A172 (cell line): ENCODE results near the gene GLI3. TPM values are rescaled to one million over a fixed set of nuclear protein-coding genes. Genes with fewer than 3 reads are reported as not detected.

Experiments
- DNase-seq: peaks from one replicate; pipeline ENCODE4 v3.0.0-alpha.2; 2015; ENCODE audit warnings: low spot score
- total RNA-seq: library from RNA; depleted of rRNA; stranded (reverse); fragments of >200 nt; shearing (Covaris generic); gene quantifications from 2 replicates; pipeline ENCODE4 v1.2.3, GENCODE V29; 2014

GLI3 gene
- total RNA-seq, 1 experiment from 2014 or later, result 2.5 TPM

DNA sequence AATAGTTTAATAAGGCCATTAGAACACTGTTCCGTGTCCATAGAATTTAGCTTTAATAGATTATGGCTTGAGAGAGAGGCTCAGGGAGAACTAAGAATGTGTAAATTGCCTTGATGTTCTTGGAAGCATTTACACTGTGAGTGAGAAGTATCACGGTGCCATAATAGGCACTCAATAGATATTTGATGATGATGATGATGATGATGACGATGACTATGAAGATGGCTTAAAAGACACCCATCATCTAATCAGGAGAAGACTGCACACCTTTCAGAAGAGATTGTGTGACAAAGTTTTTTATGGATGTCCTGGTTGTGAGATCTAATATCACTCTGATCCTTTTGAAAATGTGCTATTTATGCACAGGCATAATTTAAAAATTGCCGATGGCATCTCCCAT lies 264.2 kb downstream of the GLI3 start:
- DNase-seq, result no peak

DNA sequence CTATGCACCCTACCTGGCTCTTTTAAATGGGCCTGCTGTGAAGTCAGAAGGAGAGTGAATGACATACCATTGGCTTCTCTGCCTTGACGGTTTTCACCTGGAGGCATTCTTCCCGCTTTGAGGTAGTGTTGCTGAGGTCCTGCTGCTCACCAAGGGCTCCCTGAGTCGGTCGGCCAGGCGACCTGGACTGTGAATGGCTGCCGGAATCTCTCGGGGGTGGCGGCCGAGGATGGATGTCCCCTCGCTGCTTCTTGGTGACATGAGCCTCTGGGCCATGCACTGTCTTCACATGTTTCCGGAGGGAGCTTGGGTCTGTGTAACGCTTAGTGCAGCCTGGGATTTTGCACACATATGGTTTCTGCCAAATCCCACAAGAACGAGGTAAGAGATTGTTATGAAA lies 264.7 kb downstream of the GLI3 start:
- no peak for DNase-seq

DNA sequence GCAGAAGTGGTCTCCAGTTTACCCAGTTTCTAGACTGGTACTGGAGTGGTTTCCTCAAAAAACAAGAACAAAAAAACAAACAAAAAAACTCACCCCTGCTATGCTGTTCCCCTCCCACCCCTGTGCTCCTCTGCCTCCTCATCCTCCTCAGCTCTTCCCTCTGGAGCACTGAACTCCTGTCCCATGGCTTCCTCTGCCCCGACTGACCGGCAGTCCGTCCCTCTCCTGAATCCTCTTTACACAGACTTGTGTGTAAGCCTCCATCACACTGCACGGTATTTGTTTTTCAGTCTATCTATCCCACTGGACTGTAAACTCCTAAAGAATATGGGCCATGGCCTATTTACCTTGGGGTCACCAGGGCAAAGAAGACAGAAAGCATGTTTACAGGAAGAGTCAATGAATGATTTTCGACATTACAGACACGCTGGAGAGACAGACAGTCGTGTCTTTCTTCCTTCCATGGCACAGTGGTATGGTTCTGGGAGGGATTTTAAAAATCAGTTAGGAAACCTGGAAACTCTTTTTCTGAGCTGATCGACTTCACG lies 265.3 kb downstream of the GLI3 start:
- no peak for DNase-seq

DNA sequence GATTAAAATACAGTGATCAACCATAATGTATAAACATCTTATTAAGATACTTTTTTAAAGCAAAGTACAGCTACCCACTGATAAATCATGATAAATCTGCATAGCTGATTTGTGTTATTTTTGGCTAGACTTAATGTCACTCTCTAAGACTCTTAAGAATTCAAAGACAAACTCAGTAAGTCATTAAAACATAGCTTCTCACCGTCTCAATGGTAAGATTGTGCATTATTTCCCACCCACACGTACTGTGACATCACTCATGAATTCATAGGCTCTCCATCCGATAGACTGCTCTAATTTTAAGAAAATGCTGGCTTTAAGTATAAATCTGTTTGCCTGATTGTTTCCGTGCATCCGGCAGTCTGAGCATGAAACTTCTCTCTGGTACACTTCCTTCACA lies 266.1 kb downstream of the GLI3 start:
- no peak for DNase-seq

DNA sequence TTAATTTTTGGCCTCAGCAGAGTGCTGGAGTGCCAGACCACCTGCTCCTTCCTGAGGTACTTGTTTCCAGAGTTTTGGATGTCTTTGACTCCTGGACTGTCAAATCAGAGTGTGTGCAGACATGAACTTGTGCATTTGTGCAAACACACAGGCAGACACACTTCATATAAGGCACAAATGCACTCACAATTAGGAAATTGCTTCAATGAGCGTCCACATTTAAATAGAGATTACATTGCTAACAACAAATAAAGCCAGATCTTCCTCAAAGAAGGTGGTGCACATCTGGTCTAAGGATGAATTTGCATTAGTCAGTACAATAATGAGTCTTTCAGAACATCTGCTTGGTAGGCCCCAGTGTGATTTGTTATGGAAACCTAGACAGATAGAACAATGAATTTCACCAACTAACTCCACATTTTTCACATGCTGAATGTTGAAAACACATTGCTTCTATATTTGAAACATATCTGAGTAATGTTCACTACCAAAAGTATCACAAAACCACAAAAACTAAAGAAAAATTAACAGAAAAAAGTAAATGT lies 267.4 kb downstream of the GLI3 start:
- no peak for DNase-seq

DNA sequence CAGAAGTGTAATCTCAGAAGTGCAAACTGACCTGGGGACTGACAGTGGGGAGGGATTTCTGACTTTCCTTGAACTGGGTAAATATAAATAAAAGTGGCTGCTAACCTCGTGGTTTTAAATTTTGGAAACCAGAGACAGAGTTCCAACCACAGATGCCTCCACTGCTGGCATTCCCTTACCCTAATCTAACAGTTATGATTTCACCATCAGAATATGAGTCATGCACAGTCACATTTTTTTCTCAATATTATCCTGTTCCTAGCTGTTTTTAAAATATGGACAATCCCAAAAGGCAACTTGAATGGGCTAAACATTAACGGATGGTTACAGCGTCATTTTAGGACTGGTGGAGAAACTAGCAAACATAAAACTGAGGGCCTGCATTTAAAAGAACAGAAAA lies 269.9 kb downstream of the GLI3 start:
- peak; percentile 40 for DNase-seq

DNA sequence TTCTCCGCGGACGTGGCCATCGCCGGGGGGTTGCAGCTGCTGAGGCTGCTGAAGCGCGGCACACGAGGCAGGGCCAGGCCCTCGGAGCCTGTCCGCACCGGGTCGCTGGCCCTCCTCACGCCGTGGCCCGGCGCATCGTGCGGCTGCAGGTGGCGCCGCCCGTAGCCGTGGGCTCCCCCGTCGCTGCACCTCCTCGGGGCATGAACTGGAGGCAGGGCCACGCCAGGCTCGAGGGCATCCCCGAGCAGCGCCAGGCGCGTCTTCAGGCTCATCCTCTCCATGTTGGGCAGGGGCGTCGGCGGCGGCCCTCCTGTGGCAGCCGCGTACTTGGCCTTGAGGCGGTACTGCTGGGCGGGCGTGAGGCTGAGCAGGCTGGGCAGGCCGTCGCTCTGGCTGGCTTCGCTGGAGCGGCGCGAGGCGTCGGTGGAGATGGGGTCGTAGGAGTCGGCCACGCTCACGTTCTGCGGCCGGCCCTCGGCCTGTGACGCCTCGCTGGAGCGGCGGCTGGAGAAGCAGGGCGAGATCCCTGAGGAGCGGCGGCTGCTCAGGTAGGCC lies 271.0 kb downstream of the GLI3 start:
- DNase-seq, result no peak

DNA sequence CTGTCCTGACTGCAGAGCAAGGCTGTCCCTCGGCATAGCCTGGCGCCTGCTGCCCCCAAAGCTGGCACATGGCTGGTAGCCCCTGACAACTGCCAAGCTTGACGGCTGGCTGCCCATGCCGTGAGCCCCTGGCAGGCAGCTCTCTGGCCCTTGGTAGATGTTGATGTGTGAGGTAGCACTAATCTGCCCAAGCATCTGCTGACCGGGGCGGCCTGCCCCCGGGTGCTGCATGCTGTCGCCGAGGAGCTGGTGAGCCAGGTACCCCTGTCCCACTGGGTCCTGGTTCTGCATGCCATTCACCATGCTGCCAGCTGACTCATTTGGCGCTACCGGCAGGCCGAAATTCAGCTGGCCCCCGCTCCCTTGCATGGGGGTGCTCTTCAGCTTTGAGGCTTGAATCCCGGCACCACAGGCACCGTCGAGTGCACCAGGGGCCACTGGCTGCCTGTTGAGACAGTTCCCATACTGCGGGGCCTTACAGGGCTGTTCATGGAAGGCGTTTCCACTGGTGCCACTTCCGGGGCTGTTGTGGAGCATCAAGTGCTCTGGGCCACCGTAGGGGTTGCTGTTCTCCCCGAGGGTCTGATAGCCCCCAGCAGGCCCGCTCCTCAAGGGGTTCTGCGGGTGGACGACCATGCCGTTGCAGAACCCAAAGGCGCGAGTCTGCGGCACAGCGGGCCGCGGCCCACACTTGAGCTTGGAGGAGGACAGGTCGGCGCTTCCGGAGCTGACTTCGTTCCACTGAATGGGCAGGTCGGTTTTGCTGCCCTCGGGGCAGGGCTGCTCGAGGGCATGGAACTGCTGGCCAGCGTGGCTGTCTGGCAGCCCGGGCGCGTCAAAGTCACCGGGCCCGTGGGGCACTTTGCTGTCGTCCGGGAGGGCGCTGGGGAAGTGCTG lies 271.9 kb downstream of the GLI3 start:
- no peak for DNase-seq

DNA sequence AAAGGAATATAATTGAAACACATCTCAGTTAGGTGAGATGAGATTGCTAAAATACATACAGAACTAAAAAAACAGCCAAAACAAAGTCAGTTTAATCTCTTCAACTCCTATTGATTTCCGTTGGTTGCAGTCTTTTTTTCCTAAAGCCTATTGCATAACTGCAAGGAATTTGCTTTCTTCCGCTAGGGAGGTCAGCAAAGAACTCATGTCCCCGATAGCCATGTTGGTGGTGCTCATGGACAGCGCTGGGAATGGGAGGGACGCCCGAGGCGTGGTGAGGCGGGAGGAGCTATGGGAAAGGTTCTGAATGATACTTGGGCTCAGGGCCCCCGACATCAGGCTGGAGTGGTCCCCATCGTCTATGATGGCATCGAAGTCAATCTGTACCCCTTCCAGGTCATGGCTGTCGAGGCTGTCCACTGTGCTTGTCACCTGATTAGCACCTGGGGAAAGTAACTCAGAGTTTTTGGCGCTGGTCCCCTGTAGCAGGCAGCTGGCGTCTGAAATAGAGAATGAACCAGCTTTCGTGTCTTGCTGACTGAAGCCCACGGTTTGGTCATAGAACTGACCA lies 272.7 kb downstream of the GLI3 start:
- no peak for DNase-seq

DNA sequence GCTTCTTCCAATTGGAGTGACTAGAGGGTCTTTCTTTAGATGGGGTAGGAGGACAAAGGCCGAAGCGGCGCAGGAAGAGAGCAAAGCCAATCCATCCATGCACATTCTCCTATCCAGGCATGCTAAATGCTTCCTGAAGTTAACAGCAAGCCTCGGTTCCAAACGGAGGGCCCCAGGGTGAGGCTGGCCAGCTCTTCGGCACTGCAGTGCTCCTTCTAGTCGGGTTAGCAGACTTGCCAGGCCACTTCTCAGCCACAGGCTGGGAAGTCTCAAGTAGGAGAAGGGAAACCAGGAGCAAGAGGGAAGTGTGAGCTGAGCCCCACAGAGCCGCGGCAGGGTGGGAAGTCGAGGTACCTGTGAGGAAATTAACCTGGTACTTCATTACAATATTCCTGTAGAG lies 280.3 kb downstream of the GLI3 start:
- DNase-seq, result no peak

DNA sequence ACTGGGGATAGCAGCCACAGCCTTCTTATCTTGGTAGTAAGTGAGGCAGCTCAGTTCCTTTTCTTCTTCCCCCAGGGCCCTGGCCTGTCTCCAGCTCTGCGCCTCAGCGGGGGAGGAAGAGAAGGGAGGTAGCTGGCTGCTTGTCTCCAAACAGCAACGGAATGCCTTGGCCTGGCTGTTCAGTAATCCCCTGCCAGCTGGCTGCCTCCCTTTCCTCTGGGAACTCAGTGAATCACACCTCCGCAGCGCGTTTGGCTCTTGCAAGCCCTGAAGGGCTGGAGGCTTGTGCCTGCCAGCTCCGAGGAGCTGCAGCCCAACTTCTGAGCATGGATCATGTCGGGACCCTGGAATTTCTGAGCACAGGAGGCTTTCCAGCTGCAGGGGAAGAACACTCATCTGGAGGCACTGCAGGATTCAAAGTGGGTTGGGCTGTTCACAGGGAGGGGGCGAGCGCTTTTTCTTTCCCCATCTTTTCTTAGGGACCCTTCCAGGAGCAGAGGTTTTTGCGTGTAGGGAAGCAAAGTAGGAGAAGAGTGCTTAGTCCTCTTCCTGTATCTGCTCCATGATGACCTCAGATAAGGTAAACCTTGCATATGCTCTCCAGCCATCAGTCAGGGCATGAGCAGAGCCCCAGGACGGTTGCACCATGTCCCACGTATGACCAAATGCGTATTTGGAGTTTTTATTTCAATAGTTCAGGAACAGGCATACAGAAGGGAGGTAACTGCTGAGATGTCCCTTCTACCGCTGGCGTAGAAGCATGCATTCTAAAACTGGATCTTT lies 280.9 kb downstream of the GLI3 start:
- peak; percentile 99 for DNase-seq

DNA sequence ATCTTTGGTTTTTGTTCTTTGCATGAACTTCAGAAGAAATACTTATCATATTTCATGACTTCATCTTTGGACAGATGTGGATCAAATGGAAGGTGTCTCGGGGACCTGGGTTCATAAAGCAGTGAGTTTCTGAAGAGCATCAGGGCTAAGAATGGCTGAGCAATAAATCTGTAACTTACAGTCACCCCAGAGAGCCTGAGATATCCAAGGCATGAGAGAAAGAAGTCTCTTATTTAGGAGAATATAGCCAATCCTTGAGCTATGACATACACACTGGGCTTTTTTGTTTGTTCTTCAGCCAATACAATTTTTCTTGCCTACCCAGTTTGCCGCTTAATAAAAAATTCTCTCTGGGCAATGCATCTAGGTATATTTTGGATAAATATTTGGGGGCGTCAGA lies 281.6 kb downstream of the GLI3 start:
- DNase-seq, result no peak

DNA sequence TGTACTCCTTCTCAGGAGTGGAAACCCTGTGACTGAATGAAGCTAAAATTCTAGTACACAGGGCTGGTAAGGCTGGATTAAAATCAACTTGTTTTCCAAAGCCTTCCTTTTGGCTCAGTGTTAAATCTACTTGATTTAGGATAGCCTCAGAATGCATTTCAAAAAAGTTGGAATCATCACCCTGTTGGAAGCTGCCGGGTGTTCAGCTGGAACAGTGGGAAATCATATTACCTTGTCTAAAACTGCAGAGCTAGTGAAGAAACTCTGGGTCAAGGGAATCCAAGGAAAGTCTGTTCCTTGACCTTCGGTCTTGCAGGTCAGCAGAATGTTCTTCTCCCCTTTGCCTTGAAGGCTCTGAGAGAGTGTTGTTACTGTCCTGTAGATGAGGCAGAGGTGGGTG lies 282.0 kb downstream of the GLI3 start:
- no peak for DNase-seq

DNA sequence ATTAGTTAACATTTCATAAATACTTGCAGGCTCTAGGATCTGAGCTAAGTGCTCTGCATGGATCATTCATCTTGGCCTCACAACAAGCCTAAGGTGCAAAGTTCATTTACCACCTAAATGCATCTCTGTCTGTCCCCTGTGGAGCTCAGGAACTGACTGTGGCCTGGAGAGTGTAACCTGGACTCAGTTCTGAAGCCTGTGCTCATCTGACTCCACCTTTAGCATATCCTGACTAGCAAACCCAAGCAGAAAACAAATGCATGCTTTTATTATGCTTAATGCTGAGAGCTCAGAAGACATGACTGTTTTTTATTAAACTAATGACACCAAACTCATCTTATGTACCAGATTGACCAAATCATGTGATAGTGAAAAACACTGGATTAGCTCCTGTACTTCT lies 288.5 kb downstream of the GLI3 start:
- no peak for DNase-seq

DNA sequence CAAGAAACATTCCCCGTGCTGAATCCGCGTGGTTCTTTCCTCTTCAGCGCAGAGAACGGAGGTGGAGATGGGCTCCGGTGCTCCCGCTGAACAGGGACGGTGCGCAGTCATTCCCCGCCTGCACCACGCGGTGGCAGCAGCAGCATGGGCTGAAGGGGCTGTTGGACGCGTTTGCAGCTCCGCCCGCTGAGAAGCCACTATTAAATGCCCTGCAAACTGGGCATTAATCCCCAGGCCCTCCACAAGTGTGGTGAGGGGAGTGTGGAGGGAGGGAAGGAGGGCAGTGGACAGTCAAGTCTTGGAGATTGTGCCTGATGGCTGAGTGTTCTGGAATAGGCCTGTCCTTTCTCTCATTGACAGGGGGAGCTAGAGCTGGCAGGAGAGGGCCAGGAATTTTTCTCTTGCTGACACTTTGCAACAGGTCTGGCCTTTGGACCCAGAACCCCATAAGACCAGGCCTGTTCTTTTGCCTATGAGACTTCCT lies 293.9 kb downstream of the GLI3 start:
- DNase-seq, result peak; percentile 80

DNA sequence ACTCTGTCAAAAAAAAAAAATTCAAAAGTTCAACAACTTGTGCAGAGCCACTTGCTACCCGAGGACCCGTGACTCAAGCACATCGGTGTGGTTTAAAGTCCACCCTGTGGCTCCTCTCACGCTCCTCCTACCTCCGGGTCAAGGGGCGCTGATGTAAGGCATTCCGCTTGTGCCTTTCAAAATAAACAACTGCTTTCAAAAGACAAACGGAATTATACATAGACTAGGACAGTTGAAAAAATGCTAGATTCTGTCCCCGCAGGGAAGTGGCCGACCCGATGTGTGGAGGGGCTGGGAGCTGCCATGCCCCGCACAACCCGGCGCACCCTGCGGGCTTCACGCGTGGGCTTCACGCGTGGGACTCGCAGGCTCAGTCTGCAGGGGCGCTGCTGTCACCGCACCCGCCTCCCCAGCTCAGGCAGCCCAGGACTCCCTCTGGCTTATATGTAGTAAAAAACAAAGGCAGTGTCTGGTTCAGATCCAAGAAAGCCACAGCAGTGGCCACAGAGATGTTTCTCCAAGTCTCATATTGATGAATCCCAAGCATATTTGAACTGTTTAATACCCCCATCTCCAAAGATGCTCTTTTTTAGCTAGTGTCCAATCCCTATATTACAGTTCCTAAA lies 294.4 kb downstream of the GLI3 start:
- no peak for DNase-seq

DNA sequence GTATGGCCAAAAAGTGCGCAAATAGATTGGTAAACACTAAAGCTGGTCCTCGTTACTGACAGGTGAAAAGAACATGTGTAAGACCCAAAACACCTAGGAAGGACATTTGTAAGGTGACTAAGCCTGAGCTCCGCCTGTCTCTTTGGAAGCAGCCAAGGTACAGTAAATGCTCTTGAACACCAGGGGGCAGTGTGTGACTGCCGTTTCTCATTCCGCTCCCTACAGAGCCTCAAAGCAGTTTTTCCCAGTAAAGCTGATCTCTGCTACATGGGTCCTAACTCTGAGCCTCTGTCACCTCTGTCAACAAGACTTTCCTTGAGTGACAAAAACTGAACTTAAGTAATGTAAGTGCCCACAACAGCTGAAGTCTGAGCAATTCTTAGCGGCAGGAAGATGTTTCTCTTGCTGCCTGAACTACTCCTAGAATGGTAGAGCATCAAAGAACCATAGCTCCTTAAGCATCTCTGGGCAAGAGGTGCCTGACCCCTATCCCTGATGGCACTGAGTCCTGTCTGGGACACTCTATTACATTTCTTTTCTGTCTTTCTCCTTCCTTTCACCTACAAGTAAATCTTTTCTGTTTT lies 296.2 kb downstream of the GLI3 start:
- DNase-seq, result peak; percentile 86

DNA sequence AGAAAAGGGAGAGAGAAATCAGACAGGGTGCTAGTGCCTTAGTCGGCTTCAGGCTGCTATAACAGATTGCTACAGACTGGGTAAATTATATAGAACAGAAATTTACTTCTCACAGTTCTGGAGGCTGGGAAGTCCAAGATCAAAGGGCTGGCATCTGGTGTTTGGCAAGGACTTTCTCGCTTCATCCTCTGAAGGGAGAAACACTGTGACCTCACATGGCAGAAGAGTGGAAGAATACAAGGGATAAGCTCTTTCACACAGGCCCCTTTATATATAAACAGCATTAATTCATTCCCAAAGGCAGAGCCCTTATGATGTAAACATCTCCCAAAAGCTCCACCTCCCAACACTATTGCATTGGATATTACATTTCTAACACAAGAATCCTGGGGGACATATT lies 298.6 kb downstream of the GLI3 start:
- DNase-seq, result no peak

DNA sequence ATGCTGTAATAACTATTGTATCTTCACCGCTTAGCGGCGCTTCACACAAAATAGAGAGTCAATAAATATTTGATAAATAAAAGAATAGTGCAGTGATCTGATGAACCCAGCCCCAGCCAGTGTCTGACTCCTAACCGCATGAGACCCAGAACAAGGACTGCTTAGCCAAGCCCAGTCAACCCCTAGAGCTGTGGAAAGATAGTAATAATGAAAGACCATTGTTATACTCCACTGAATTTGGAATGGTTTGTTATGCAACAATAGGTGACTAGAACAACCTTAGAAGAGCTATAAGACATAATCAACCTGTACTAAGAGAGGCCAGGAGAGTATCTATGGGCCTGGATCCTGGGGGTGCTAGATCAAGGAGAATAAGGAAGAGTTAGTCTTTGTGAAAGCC lies 303.6 kb downstream of the GLI3 start:
- DNase-seq, result no peak

DNA sequence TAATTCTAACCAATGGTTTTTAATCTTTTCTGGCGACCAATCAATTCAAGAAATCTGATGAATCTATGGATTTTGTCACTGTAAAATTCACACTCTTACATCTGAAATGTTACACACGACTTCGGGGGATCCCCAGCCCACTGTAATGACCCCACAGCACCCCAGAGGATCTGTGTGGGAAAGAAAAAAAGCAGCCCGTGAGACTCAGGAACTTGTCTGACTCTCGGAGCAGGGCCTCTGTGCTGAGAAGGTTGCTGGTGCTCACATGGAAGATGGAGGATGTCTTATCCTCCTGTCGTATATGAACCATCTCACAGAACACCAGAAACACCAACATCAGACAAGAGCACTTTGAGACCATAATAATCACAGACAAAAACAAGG lies 305.8 kb downstream of the GLI3 start:
- DNase-seq, result no peak
